Pons (tissue), 1 donor: ENCODE results near the gene TRIM23.
"Not testable (repeated sequence)": the region's sequence is repeated elsewhere in the genome, so short reads cannot be mapped to it uniquely, and the experiment has no call there.

Source experiments
- DNase-seq: peaks from one replicate; pipeline ENCODE4 v3.0.0-alpha.2; 2016; ENCODE audit warnings: low spot score

The TRIM23 gene

GRCh38 chr5:65624025-65624570 is at the start of gene TRIM23:
Gene TRIM23, minus strand, starts transcription at chr5:65624333. Its CDS starts 59 bp downstream, at chr5:65624274.
- DNase-seq = peak; percentile 97

DNA sequence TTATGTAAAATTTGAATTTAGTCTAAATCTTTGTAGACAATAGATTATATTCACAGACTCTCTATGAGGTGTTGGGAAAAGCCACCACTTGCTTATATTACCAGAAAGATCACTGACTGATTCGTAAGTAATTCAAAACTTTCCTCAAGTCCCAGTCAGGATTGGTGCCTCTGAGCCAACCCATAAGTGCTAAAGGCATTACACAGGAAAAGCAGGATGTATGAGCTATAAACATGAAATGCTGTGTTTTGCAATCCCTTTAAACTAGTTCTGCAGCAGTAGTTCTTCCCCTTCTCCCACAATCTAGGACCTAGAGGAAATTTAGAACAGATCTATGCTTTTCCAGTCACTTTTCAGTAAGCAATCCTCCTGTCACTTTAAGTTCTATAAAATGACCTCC is 48.7 kb upstream of the TRIM23 start:
- DNase-seq = no peak

GRCh38 chr5:65668696-65669095 is 44.6 kb upstream of the TRIM23 start:
- no peak for DNase-seq

DNA sequence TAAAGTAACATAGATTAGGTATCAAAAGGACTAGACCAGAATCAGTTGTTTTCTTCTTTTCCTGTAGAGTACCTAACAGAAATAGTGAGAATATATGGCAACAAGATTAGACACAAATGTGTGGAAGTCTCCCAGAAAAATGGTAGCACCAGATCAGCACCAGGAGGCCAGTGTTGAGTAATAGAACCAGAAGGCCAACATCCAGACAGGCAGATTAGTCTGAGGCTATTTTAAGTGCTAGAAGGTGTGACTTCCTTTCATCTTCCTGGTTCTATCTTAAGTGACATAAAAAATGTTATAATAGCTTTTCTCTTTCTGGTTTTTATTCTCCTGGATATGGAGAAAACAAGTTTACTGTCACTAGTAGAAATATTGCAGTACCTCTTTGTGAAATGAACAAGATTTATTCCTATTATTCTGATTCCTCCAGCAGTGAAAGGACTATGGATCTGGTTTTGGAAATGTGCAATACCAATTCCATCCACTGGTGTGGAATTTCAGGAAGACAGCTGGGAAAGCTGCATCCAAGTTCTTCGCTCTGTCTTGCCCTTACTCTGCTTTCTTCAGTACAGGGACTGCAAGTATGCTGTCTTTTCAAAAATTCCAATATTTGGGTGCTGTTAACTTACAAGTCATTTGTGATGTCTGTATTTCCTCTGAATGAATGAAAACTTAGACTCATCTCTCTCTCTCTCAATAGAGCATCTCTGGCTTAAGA is 39.8 kb upstream of the TRIM23 start:
- no peak for DNase-seq

- DNase-seq = no peak
Measured at GRCh38 chr5:65654713-65655112, 30.6 kb upstream of the TRIM23 start.

- DNase-seq = no peak
Measured at GRCh38 chr5:65651144-65651543, 27.0 kb upstream of the TRIM23 start.

DNA sequence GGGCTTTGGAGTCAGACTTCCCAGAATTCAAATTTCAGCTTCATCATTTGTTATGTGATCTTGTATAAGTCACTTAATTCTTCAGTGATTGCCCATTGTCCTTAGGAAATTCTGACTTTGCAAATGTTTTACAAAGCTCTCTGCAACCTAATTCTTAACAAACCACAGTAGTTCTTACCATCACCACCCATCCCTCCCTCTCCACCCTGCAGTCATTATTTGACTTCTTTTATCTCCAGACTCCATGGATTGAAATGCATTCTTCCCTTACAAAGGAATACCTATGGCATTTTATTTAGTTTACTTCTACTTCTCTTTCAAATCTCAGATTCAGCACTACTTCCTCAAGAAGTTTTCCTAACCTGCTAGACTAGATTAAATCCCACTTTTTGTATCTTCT is 23.8 kb upstream of the TRIM23 start:
- DNase-seq = no peak

GRCh38 chr5:65646938-65647337 is 22.8 kb upstream of the TRIM23 start:
- DNase-seq = no peak

DNA sequence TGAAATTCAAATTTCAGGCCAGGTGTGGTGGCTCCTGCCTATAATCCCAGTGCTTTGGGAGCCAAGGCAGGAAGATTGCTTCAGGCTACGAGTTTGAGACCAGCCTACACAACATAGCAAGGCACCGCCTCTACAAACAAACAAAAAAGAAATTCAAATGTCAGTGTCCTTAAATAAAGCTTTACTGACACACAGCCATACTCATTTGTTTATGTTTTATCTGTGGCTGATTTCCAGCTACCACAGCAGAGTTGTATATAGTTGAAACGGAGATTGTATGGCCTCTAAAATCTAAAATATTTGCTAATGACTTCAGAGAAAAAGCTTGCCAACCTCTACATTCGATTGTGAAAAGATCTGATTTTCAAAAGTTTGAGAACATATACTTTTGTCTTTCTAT is 16.1 kb upstream of the TRIM23 start:
- no peak for DNase-seq

DNA sequence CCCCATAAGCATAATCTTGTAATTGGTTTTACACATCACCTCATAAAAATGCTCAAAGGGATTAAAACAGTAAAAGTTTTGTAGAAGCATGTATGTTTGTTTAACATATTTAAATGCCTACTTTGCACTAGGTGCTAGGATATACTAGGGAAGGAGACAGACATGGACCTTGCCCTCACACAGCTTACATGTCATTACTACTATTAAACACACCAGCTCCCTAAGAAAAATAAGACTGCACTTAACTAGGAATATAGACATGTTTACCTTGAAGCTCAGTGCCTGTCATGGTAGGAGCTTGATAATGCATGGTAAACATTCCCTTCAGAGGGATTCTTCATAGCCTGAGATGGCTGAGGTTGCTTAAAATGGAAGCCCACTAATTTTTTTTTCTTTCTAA is 6.8 kb upstream of the TRIM23 start:
- DNase-seq = no peak

- peak; percentile 20 for DNase-seq
Measured at GRCh38 chr5:65625743-65626142, 1.6 kb upstream of the TRIM23 start.

GRCh38 chr5:65624571-65625555 is 730 bp upstream of the TRIM23 start, which contains the start of the genes SHLD3 and TRAPPC13:
Gene SHLD3, plus strand, starts transcription at chr5:65625027. Its CDS starts 4,561 bp downstream, at chr5:65629588.
Gene TRAPPC13, plus strand, starts transcription at chr5:65625027. Its CDS starts 34 bp downstream, at chr5:65625061.
- DNase-seq = peak; percentile 92

GRCh38 chr5:65623482-65623881 is 651 bp downstream of the TRIM23 start:
- no peak for DNase-seq

- DNase-seq = not testable (repeated sequence)
Measured at GRCh38 chr5:65621961-65622360, 2.2 kb downstream of the TRIM23 start.

DNA sequence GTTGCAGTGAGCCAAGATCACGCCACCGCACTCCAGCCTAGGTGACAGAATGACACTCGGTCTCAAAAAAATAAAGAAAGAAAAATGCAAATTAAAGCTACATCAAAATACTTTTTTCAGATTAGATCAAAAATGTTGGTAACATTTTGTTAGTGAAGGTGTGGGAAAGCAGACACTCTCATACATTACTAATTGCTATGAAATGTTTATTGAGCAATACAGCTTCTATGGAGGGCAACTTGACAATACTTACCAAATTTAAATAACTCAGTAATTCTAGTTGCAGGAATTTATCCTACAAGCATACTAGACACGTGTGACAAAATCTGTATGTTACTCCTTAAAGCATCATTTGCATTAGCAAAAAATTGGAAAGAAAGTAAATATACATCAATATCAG is 4.1 kb downstream of the TRIM23 start:
- no peak for DNase-seq

DNA sequence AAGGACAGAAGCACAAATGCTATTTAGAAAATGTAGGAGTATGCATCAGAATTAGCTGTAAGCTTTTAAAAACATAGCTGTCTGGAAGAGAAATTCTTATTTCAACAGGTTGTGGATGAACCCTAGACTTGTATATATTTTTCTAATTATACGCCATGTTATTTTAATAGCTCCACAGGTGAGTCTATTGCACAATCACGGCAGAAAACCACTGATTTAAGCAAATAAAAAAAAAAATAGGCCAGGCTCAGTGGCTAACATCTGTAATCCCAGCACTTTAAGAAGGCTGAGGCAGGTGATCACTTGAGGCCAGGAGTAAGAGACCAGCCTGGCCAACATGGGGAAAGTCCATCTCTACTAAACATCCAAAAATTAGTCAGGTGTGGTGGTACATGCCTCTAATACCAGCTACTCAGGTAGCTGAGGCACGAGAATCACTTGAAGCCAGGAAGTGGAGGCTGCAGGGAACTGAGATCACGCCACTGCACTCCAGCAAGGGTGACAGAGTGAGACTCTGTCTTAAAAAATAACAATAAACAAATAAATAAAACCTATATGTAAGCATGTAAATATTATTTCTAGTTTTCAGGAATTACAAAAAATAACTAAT is 11.7 kb downstream of the TRIM23 start:
- DNase-seq = no peak

DNA sequence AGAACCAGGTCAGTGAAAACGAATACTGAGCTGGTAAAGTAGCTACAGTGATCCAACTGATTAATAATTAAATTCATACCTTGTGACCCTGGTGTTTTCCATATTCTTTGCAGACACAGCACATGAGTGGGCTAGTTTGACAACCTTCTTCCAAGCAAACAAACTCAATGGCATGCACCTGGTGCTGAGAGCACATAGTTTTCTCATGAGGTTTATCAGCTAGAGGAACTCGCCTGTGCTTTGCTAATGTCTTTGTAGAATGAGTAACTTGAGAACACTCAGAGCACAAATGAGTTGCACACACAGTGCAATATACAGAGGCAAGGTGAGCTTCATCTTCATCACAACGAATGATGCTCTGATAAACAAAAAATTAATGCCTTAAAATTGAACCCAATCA is 12.6 kb downstream of the TRIM23 start:
- no peak for DNase-seq

DNA sequence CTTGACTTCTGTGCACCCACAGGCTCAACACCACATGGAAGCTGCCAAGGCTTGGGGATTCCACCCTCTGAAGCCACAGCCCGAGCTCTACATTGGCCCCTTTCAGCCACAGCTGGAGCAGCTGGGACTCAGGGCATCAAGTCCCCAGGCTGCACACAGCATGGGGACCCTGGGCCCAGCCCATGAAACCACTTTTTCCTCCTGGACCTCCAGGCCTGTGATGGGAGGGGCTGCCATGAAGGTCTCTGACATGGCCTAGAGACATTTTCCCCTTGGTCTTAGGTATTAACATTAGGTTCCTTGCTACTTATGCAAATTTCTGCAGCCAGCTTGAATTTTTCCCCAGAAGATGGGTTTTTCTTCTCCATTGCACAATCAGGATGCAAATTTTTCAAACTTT is 22.4 kb downstream of the TRIM23 start:
- not testable (repeated sequence) for DNase-seq

- DNase-seq = peak; percentile 27
Measured at GRCh38 chr5:65588694-65589093, 35.4 kb downstream of the TRIM23 start.

DNA sequence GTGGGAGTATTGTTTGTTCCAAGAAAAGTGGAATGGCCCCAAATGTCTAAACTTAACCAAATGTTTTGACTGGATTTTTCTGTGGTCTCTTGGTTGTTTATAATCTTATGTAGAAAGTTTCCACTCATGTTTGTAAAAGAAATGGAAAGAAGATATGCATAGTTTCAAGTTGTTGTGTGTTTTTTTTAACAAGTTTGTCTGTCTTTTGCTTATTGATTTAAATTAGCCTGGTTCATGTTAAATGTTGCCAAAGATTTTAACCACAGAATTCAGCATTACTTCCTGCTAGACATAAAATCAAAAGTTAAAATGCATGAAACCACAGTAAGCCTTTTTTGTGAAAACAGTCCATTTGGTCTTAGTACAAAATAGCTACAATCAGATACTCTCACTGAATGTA is 47.0 kb downstream of the TRIM23 start:
- DNase-seq = no peak

GRCh38 chr5:65570598-65571226 is 53.4 kb downstream of the TRIM23 start:
- no peak for DNase-seq

DNA sequence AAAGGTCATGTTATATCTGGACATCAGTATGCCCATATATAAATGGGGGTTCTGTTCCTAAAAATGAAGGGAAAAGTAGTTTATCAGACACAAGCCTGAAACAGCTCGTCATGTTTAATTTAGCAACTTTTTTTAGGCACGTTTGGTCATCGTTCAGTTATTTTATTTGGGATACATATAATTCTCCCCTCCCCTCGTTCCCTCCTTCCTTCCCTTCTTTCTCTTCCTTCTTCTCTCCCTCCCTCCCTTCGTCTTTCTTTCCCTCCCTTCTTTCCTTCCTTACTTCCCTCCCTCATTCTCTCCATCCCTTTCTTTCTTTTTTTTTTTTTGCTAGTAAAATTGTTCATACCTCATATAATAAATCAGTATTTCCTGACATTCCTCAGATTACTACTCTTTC is 57.6 kb downstream of the TRIM23 start:
- no peak for DNase-seq
